GM19099 (cell line): ENCODE measurements around the gene VSTM2L.

Source experiments
- POLR2A ChIP-seq: IDR thresholded peaks from 3 replicates; pipeline ENCODE4 v1.6.1; 2011; ENCODE audit warnings: low read depth; ENCODE audit not compliant: insufficient read length; ENCODE audit errors: extremely low read depth

The VSTM2L gene

DNA sequence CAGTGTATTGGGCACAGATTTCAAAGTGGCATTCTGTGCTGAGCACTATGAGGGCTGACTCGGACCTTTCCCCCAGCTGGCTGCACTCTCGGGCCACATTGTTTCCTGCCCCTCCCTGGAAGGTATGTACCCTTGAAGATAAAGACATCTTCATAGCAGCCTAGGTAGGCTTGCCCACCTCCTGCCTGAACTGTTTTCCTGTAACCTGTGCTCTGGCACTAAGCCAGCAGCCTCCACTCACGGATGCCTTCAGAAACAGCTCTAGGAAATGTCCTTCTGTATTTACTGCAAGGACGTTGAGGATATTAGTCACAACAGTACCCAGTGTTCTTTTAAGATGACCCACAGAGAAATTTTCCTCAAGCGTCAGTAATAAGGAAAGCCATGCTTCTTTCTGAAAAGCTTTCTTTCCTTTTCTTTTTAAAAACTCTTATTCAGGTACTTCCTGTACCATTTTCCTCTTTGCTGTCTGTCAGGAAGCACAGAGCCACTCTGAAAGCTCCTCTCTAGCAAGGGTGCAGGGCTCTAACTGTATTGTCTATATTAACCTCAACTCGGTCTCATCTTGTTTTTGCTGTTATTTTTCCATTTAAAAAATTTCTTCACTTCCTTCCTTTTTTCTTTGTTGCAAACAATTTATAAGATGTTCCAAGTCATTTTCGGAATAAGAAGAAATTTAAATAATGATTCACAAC lies 86.8 kb downstream of the VSTM2L start:
- TF ChIP-seq POLR2A: no peak

DNA sequence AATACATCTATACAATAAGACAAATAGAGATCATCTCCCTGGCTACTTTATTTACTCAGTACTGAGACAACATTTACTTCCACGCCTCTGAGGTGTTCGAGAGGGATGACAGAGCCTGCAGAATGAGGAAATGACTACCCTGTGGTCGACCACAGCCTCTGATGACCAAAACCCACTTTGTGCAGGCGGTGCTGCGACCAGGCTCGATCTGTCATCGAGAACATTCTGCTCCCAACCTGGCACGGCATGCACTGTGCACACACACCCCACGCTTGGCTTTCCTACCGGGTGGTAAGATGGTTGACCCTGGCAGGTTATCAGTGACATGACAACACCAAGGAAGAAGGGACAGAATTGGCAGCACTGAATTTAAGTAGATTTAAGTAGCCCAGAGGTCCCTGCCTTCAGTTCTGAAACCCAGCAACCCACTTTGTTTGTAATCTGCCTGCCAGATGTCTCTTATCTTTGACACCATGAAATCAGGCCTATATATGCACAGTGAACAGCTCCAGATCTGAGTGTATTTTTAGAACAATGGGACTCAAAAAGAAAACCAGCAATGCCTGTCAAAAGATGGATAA lies 87.7 kb downstream of the VSTM2L start:
- TF ChIP-seq POLR2A: no peak

DNA sequence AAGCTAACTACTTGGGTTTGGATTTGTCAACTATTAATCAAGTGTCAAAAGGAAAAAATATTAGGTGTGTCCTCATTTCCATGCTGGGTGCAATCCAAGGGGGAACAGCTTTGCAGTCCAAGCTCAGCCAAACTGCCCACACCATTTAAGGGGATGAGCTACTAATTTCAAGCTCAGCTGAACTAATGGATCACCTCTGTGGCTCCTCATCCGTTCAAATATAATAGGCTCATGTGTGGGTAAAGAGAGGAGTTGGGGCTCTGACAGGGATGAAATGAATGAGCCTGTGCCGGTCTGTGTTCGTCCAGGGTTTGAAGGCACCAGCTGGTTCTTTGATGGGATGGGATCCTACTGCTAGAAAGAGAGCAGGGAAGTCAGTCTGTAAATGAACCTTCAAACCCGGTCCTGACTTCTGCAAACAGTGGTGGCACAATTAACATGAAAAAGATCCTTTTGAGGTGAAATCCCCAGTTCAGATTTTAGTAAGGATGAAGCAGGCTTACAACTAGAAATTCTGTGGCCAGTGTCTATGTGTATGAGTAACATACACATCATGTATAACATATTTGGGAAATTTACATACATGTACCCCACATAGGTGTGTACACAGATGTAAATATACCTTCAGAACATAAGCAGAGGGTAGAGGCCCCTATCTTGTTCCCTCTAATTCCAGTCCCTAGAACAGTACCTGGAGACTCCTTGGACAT lies 88.4 kb downstream of the VSTM2L start:
- no peak for TF ChIP-seq POLR2A

DNA sequence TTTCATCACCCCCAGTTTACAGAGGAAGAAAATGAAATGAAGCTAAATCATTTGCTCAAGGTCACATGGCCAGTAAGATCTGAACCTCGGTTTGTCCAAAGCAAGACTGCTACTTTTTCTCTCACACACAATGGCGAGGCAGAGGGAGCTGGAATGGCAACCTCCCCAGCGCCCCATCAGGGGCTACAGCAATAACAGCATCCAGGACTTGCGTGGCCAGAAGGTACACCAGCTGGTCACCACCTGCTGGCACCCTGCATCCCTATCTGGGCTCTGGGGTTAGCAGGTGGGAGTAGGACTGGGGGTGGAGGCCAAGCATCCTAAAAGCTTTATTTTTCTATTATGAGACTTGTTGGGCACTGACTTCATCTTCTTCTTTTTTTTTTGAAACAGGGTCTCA lies 89.0 kb downstream of the VSTM2L start:
- no peak for TF ChIP-seq POLR2A

DNA sequence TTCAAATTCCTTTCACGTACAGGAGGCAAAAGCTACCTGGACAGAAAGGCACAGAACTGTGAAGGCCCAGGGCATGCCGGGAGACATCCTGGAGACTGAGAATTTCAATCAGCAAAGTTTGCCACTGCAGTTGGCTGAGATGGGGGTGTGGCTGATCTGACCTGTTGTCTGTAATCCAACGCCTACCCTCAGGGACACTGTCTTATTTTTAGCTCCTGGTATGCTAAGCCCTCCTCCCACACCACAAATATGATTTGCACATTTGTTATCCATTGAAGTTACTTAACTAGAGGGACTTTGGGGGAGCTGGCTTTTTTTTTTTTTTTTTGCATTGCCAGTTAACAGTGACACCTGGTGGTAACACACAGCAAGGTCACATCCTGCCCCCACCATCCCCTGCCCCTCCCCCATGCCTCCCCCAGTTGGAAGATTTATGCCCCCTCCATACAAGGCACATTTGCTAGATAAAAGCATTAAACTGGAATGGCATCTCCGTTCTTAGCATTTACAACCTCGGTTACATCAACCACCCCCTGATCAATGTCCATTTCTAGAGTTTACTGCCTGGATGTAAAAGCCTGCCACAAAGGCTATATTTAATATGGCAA lies 90.0 kb downstream of the VSTM2L start:
- no peak for TF ChIP-seq POLR2A

DNA sequence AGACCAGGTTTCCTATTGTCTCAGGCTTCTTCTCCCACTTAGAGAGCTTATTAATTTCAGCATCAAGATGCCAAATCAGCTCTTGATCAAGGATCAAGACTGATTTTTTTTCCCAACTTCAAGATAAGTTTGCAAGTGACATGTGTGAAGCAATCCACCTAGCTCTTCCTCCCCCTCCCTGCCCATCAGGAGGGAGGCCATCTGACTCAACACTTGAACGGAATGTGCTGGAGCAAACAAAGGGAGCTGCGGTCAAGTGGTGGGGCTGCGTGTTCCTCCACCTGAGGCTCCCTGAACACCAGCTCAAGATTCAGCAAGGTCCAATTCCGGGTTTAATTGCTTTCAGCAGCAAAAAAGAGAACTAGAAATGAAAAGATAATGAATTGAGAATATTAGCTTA lies 91.6 kb downstream of the VSTM2L start:
- TF ChIP-seq POLR2A: no peak
